Measurements from ENCODE around the gene MED12L.

DNA sequence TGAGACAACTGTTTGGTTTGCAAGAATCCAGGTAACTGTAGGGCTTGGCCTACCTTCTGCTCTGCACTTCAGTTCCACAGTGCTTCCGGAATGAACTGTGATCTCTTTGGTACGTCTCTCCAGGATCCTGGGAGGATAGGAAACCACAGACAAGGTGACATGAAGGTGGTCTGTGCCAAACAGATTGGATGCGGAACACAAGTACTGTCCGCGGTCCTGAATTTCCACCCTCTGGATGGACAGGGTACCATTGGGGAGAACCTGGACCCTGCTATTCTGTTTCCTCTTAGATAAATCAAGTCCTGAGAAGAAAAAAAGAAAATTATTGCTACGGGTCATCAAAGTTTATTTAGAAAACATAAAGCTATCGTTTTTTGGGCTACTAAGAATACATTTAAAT lies 358.1 kb downstream of the MED12L start:
- TF ChIP-seq, protein P1, sequence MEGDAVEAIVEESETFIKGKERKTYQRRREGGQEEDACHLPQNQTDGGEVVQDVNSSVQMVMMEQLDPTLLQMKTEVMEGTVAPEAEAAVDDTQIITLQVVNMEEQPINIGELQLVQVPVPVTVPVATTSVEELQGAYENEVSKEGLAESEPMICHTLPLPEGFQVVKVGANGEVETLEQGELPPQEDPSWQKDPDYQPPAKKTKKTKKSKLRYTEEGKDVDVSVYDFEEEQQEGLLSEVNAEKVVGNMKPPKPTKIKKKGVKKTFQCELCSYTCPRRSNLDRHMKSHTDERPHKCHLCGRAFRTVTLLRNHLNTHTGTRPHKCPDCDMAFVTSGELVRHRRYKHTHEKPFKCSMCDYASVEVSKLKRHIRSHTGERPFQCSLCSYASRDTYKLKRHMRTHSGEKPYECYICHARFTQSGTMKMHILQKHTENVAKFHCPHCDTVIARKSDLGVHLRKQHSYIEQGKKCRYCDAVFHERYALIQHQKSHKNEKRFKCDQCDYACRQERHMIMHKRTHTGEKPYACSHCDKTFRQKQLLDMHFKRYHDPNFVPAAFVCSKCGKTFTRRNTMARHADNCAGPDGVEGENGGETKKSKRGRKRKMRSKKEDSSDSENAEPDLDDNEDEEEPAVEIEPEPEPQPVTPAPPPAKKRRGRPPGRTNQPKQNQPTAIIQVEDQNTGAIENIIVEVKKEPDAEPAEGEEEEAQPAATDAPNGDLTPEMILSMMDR (IDR thresholded peaks at IDR 0.05): no peak
- TF ChIP-seq POLR2A (IDR thresholded peaks at IDR 0.05): no peak
